Liver (tissue), 9 donors: ENCODE results near the gene GLIPR1L2. TPM values are rescaled to one million over a fixed set of nuclear protein-coding genes. Genes with fewer than 3 reads are reported as not detected.

Source experiments
- DNase-seq: peaks from one replicate; pipeline ENCODE4 v3.0.0-alpha.2; 2017; ENCODE audit warnings: low spot score
- H3K27ac ChIP-seq, 2 donors: one replicate each; pipeline ENCODE4 v1.7.0; 2013; ENCODE audit warnings: inconsistent platforms in 2 of 2, low read length in 2 of 2, control low read depth in 1 of 2, low read depth in 1 of 2, mild to moderate bottlenecking in 1 of 2
- H3K27me3 ChIP-seq, 4 donors: one replicate each; pipeline versions ENCODE4 v1.6.1 to v1.7.0; 2013; ENCODE audit warnings: low read length in 3 of 4, inconsistent platforms in 1 of 4, mild to moderate bottlenecking in 1 of 4, moderate library complexity in 1 of 4; ENCODE audit not compliant: control insufficient read depth in 4 of 4, insufficient read depth in 4 of 4
- H3K36me3 ChIP-seq, 4 donors: one replicate each; pipeline versions ENCODE4 v1.6.1 to v1.7.0; 2013; ENCODE audit warnings: low read length in 3 of 4, mild to moderate bottlenecking in 3 of 4, low read depth in 1 of 4, moderate library complexity in 1 of 4; ENCODE audit not compliant: control insufficient read depth in 4 of 4, insufficient read depth in 3 of 4
- H3K4me1 ChIP-seq, 4 donors: one replicate each; pipeline versions ENCODE4 v1.6.1 to v1.7.0; 2013; ENCODE audit warnings: low read length in 3 of 4, mild to moderate bottlenecking in 3 of 4, moderate library complexity in 1 of 4; ENCODE audit not compliant: control insufficient read depth in 4 of 4, insufficient read depth in 4 of 4
- H3K4me3 ChIP-seq, 3 donors: one replicate each; pipeline versions ENCODE4 v1.6.1 to v1.7.0; 2013; ENCODE audit warnings: low read length in 3 of 3, control low read depth in 1 of 3, low read depth in 1 of 3, mild to moderate bottlenecking in 1 of 3
- H3K9ac ChIP-seq, 2 donors: one replicate each; pipeline ENCODE4 v1.7.0; 2013; ENCODE audit warnings: low read length in 2 of 2, mild to moderate bottlenecking in 2 of 2, moderate library complexity in 2 of 2, control low read depth in 1 of 2, low read depth in 1 of 2
- H3K9me3 ChIP-seq, 4 donors: one replicate each; pipeline versions ENCODE4 v1.6.1 to v1.7.0; 2013; ENCODE audit warnings: low read length in 3 of 4; ENCODE audit not compliant: control insufficient read depth in 4 of 4
- EGR1 ChIP-seq, 2 donors: IDR thresholded peaks; 2 replicates each; pipeline ENCODE4 v1.6.1; 2016 to 2018; ENCODE audit warnings: antibody characterized with exemption in 2 of 2, low read depth in 2 of 2
- FOXA1 ChIP-seq: IDR thresholded peaks from 2 replicates; pipeline ENCODE4 v1.6.1; 2016; ENCODE audit warnings: antibody characterized with exemption
- FOXA2 ChIP-seq: IDR thresholded peaks from 2 replicates; pipeline ENCODE4 v1.6.1; 2016; ENCODE audit warnings: antibody characterized with exemption
- HNF4A ChIP-seq, 2 donors: conservative IDR thresholded peaks; 2 replicates each; pipeline ENCODE4 v1.6.1; 2016; ENCODE audit warnings: antibody characterized with exemption in 2 of 2, mild to moderate bottlenecking in 2 of 2
- HNF4G ChIP-seq: IDR thresholded peaks from 2 replicates; pipeline ENCODE4 v1.6.1; 2016; ENCODE audit warnings: antibody characterized with exemption
- JUND ChIP-seq, 2 donors: IDR thresholded peaks; 2 replicates each; pipeline ENCODE4 v1.6.1; 2016; ENCODE audit warnings: antibody characterized with exemption in 2 of 2
- NR2F2 ChIP-seq: IDR thresholded peaks from 2 replicates; pipeline ENCODE4 v1.6.1; 2016; ENCODE audit warnings: antibody characterized with exemption
- RAD21 ChIP-seq, 2 donors: IDR thresholded peaks; 2 replicates each; pipeline ENCODE4 v1.6.1; 2016; ENCODE audit warnings: antibody characterized with exemption in 2 of 2, mild to moderate bottlenecking in 2 of 2
- RXRA ChIP-seq, 2 donors: IDR thresholded peaks; 2 replicates each; pipeline ENCODE4 v1.6.1; 2017 to 2018; ENCODE audit warnings: antibody characterized with exemption in 2 of 2, mild to moderate bottlenecking in 1 of 2
- SP1 ChIP-seq: IDR thresholded peaks from 2 replicates; pipeline ENCODE4 v1.6.1; 2018; ENCODE audit warnings: antibody characterized with exemption, mild to moderate bottlenecking
- TAF1 ChIP-seq: conservative IDR thresholded peaks from 2 replicates; pipeline ENCODE4 v1.6.1; 2016; ENCODE audit warnings: antibody characterized with exemption, mild to moderate bottlenecking
- YY1 ChIP-seq: IDR thresholded peaks from 2 replicates; pipeline ENCODE4 v1.6.1; 2016; ENCODE audit warnings: antibody characterized with exemption, mild to moderate bottlenecking
- WGBS: extraction: QIAGEN DNeasy Blood & Tissue Kit; methylation state at CpG from one replicate; pipeline ENCODE4 v1.1.7; 2013; 5-methylcytosine and 5-hydroxymethylcytosine counted together
- polyA plus RNA-seq, 2 donors: library from polyadenylated mRNA; stranded (reverse) in 1 of 2; unstranded in 1 of 2; fragments of 200-250 nt in 1 of 2; fragments of >200 nt in 1 of 2; fragmentation: Nextera tagmentation in 1 of 2; extraction: Ambion mirVana in 1 of 2; gene quantifications; one replicate each; pipeline versions ENCODE4 v1.2.1 to v1.2.3, GENCODE V29; 2013 to 2015
- total RNA-seq, 2 donors: library from RNA; depleted of rRNA; stranded (reverse); fragments of >200 nt; gene quantifications; one replicate each; pipeline ENCODE4 v1.2.3, GENCODE V29; 2014
- TF ChIP-seq, protein P1 (sequence below): IDR thresholded peaks from 2 replicates; pipeline ENCODE4 v1.6.1; 2016; ENCODE audit warnings: antibody characterized with exemption
- TF ChIP-seq, protein P2 (sequence below): IDR thresholded peaks from 2 replicates; pipeline ENCODE4 v1.6.1; 2016; ENCODE audit warnings: antibody characterized with exemption, mild to moderate bottlenecking
- TF ChIP-seq, protein P3 (sequence below): IDR thresholded peaks from 2 replicates; pipeline ENCODE4 v1.6.1; 2016; ENCODE audit warnings: antibody characterized with exemption
- donor health status: healthy.
- donor health status: healthy.
- donor health status: healthy.
- donor health status: healthy.
- donor health status: healthy.

GLIPR1L2 gene
- total and polyA plus RNA-seq, 4 donors = 0.05 to 0.38 (median 0.26) TPM

DNA sequence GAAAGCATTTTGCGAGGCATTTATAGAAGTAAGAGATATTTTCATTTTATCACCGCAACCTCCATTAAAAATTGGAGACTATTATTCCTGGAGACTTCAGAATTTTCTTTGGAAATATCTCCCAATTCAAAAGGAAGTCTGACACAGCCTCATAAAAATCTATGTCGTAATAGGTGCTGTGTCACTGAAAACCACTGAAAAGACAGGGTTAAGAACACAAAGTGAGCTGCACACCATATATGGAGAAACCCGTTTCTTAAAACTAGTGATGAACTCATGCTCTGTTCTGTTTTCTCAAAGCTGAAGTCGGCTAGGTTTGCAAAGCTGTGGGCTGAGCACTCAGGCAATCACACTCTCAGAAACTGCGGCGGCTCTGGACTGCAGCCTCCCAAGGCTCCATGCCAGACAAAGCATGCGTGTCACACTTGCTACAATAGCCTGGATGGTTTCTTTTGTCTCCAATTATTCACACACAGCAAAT lies 89.6 kb downstream of the GLIPR1L2 start, which contains the start of gene GLIPR1:
Gene GLIPR1, plus strand, starts transcription at position 287 of the 481 bp plus-strand sequence. Its CDS starts 126 bp downstream, at position 413.
- no peak for DNase-seq
- Histone ChIP-seq H3K27ac (peak within 1 kb of the TSS; percentile 49 to 65), H3K36me3 (no peaks in the 10 kb centered on the region), H3K9me3 (no peaks in the 10 kb centered on the region), H3K4me1 (peaks cover 0 to 7% (median 0%) of the 10 kb centered on the region in 4 donors), H3K27me3 (no peaks in the 10 kb centered on the region), H3K4me3 (peak within 1 kb of the TSS; percentile 27 to 37 (median 32)), H3K9ac (peak within 1 kb of the TSS; percentile 8 to 84)
- WGBS = 42% methylated on average over 8 of the region's 8 CpGs
- TF ChIP-seq JUND (IDR thresholded peaks at IDR 0.05) (peak in 1 of 2 donors; percentile 22), FOXA1 (no peak), YY1 (peak; percentile 43), RAD21 (IDR thresholded peaks at IDR 0.05) (peak in 1 of 2 donors; percentile 6), NR2F2 (no peak), HNF4A (conservative IDR thresholded peaks at IDR 0.05) (no peak), TAF1 (peak; percentile 66), FOXA2 (no peak), SP1 (no peak), EGR1 (IDR thresholded peaks at IDR 0.05; ENCODE audit: low read depth in 2 of 2) (no peak), RXRA (IDR thresholded peaks at IDR 0.05) (no peak)
- TF ChIP-seq, protein P1, sequence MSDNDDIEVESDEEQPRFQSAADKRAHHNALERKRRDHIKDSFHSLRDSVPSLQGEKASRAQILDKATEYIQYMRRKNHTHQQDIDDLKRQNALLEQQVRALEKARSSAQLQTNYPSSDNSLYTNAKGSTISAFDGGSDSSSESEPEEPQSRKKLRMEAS = no peak
- TF ChIP-seq, protein P2, sequence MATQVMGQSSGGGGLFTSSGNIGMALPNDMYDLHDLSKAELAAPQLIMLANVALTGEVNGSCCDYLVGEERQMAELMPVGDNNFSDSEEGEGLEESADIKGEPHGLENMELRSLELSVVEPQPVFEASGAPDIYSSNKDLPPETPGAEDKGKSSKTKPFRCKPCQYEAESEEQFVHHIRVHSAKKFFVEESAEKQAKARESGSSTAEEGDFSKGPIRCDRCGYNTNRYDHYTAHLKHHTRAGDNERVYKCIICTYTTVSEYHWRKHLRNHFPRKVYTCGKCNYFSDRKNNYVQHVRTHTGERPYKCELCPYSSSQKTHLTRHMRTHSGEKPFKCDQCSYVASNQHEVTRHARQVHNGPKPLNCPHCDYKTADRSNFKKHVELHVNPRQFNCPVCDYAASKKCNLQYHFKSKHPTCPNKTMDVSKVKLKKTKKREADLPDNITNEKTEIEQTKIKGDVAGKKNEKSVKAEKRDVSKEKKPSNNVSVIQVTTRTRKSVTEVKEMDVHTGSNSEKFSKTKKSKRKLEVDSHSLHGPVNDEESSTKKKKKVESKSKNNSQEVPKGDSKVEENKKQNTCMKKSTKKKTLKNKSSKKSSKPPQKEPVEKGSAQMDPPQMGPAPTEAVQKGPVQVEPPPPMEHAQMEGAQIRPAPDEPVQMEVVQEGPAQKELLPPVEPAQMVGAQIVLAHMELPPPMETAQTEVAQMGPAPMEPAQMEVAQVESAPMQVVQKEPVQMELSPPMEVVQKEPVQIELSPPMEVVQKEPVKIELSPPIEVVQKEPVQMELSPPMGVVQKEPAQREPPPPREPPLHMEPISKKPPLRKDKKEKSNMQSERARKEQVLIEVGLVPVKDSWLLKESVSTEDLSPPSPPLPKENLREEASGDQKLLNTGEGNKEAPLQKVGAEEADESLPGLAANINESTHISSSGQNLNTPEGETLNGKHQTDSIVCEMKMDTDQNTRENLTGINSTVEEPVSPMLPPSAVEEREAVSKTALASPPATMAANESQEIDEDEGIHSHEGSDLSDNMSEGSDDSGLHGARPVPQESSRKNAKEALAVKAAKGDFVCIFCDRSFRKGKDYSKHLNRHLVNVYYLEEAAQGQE = peak; percentile 50
- TF ChIP-seq, protein P3, sequence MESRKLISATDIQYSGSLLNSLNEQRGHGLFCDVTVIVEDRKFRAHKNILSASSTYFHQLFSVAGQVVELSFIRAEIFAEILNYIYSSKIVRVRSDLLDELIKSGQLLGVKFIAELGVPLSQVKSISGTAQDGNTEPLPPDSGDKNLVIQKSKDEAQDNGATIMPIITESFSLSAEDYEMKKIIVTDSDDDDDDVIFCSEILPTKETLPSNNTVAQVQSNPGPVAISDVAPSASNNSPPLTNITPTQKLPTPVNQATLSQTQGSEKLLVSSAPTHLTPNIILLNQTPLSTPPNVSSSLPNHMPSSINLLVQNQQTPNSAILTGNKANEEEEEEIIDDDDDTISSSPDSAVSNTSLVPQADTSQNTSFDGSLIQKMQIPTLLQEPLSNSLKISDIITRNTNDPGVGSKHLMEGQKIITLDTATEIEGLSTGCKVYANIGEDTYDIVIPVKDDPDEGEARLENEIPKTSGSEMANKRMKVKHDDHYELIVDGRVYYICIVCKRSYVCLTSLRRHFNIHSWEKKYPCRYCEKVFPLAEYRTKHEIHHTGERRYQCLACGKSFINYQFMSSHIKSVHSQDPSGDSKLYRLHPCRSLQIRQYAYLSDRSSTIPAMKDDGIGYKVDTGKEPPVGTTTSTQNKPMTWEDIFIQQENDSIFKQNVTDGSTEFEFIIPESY = no peak

DNA sequence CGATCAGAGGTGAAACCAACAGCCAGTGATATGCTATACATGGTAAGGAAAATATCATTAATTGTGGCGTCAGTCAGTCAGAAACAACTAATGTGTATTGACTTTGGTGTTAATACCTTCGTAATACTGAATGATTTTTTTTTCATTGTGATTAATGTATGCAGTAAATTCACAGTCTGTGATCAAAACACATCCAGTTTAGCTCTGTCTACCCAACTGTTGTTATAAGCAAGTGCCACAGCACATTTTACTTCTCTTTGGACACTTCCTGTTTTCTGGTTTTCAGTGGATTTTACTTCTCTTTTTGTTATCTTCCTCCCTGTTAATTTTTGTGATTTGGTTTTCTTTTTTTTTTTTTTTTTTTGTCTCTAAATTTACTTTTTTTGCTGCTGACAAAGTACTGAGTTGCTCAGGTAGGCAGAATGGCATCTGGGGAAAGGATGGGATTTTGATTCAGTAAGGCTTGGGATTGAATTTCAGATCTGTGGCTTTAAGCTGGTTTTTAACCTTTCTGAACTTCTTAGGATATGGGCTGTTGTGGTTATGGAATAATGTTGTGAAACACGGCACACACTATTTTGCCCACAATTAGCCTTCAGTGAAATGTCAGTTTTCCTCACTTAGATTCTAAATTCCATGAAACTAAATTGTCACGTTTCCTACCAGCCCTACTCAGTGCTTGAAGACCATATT lies 90.3 kb downstream of the GLIPR1L2 start:
- TF ChIP-seq NR2F2 (no peak), FOXA1 (no peak), TAF1 (peak; percentile 15), EGR1 (IDR thresholded peaks at IDR 0.05; ENCODE audit: low read depth in 2 of 2) (no peak), HNF4G (no peak), HNF4A (conservative IDR thresholded peaks at IDR 0.05) (no peak), JUND (IDR thresholded peaks at IDR 0.05) (no peak)
- Histone ChIP-seq H3K9me3 (no peaks in the 10 kb centered on the region), H3K36me3 (no peaks in the 10 kb centered on the region), H3K4me1 (peaks cover 0 to 7% (median 0%) of the 10 kb centered on the region in 4 donors), H3K4me3 (peak overlapping the region; percentile 27 to 37 (median 32)), H3K27ac (peak overlapping the region; percentile 49 to 65), H3K27me3 (no peaks in the 10 kb centered on the region), H3K9ac (peak overlapping the region; percentile 8 to 84)
- DNase-seq = no peak
- 58% methylated on average over 5 of the region's 5 CpGs for WGBS
